CD4-positive, alpha-beta T cell treated with Interleukin-10 for 1 hour (primary cell): Measurements from ENCODE around the gene OSBPL5.

Experiments
- DNase-seq: peaks from one replicate; pipeline ENCODE4 v3.0.0-alpha.2; 2020

OSBPL5 gene

DNA sequence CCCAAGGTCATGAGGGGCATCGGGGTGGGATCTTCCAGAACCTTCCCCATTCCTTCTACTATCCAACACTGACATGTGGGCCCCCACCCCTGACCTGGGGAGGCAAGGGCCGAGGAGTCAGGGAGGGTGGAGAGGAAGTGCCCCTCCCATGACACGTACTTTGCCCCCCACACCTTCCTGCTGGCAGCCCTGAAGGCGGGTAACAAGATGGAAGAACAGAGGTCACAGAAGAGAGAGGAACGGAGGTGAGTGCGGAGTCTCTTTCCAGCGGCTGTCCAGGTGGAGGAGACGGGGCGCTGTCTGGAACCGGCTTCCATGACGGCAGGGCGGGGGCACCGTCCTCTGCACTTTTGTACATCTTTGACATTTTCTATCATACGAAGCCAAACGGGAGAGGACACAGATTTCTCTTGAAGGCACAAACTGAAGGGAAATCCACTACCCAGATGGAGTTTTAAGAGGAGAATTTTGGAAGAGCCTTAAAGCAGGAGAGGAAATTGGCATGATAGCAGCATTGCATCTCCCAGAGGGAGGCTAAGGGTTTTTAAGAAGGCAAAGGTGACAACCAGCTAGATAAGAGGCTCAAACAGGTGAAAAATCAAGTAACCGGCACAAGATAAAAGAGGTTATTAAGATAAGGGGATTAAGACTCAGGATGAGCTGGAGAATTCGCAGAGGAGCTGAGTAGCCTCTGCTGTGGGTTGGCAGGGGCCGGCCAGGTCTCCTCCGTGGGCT lies 16.7 kb downstream of the OSBPL5 start:
- no peak for DNase-seq

GRCh38 chr11:3147626-3148025 lies 17.5 kb downstream of the OSBPL5 start:
- DNase-seq = no peak

DNA sequence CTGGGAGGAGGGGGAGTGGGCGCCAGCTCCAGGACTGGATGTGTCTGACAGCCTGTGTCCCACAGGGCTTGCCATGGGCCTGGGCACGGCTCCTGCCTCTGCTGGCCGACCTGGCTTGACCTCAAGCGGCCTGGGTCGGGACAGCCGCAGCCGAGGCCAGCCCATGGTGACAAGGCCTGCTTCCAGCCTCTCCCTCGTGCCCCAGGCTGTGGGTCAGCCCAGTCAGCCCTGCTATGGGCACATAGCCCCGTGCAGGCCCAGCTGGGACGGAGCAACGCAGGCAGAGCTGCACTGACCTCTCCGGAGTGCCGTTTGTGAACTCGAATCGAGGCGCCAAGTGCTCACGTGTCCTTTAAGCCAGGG lies 17.9 kb downstream of the OSBPL5 start:
- no peak for DNase-seq

GRCh38 chr11:3146612-3147256 lies 18.4 kb downstream of the OSBPL5 start:
- DNase-seq = no peak

DNA sequence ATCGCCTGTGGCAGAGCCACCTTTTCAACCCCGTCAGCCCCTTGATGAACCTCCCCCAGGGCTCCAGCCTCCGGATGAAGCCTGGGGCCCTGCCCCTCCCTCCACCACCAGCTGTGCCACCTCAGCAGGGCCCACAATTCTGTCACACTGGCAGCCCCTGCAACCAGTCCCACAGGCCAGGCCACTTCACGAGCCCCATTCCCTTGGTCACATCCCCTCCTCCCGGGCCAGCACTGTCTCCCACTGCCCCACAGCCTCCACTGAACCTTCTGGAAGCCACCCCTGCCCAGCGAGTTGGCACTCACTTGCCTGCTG lies 19.9 kb downstream of the OSBPL5 start:
- DNase-seq = no peak

GRCh38 chr11:3144296-3145205 lies 20.6 kb downstream of the OSBPL5 start:
- no peak for DNase-seq

GRCh38 chr11:3143136-3143880 lies 21.8 kb downstream of the OSBPL5 start:
- DNase-seq = no peak

GRCh38 chr11:3140291-3140603 lies 24.9 kb downstream of the OSBPL5 start:
- DNase-seq = no peak

DNA sequence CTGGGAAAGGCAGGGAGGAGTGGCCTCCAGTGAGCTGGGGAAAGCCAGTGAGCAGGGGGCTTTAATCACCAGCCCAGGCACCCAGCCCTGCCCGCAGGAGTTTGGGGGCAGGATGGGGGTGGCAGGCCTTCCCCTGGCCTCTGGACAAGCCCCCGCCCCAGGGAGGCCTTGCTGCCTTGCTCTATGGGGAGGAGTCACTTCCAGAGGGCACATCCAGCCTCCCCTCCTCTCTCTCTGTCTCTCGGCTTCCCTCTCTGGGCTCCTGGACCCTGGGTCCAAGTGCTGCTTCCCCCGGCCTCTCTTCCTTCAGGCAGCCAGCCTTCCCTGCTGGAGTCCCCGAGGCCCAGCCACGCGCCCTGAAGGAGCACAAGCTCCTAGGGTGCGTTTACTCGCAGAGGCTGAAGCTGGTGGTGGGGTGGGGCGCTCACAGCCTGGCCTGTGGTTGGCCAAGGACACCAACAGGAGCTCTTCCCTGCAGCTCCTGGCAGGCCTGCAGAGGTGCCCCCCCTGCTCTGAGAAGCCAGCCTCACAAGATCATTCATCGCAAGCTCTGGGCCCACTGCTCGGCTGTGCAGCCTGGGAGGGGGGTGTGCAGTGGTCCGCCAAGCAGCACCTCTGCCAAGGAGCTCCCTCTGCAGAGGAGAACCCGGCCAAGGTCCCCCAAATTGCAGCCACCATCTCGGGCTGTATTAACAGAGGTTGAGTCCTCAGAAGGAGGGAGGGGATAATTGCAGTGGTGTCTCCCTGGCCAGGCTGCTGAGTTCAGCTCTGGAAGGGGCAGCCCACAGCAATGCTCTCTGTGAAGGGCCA lies 25.4 kb downstream of the OSBPL5 start:
- no peak for DNase-seq

- DNase-seq = no peak
These were observed 26.0 kb downstream of the OSBPL5 start for GRCh38 chr11:3139086-3139440.

GRCh38 chr11:3138178-3139085 lies 26.7 kb downstream of the OSBPL5 start:
- DNase-seq = no peak

- no peak for DNase-seq
These were observed 27.5 kb downstream of the OSBPL5 start for GRCh38 chr11:3137486-3138177.

- DNase-seq = peak; percentile 15
These were observed 28.3 kb downstream of the OSBPL5 start for GRCh38 chr11:3136546-3137455.

GRCh38 chr11:3135481-3136440 lies 29.3 kb downstream of the OSBPL5 start:
- DNase-seq = peak; percentile 25

- DNase-seq = no peak
These were observed 30.2 kb downstream of the OSBPL5 start for GRCh38 chr11:3134651-3135480.

GRCh38 chr11:3134218-3134621 lies 30.9 kb downstream of the OSBPL5 start:
- DNase-seq = no peak
